Limb (tissue), 2 donors: Measurements from ENCODE around the gene KANK4.

Experiments
- DNase-seq, 2 donors: peaks; one replicate each; pipeline ENCODE4 v3.0.0-alpha.2; 2016; ENCODE audit errors: extremely low spot score in 2 of 2

The KANK4 gene

GRCh38 chr1:62304975-62305374, 14.3 kb downstream of the KANK4 start:
- DNase-seq, result no peak

GRCh38 chr1:62304515-62304914, 14.7 kb downstream of the KANK4 start:
- no peak for DNase-seq

- no peak for DNase-seq
Observed at GRCh38 chr1:62301726-62302390, 17.4 kb downstream of the KANK4 start.

GRCh38 chr1:62299426-62300200, 19.6 kb downstream of the KANK4 start:
- peak; percentile 48 to 64 for DNase-seq

- DNase-seq, result peak in 1 of 2 donors; percentile 49
Observed at GRCh38 chr1:62295921-62296491, 23.2 kb downstream of the KANK4 start.

GRCh38 chr1:62294261-62294660, 25.0 kb downstream of the KANK4 start:
- DNase-seq, result no peak

- no peak for DNase-seq
Observed at GRCh38 chr1:62288662-62289061, 30.6 kb downstream of the KANK4 start.

GRCh38 chr1:62288224-62288623, 31.0 kb downstream of the KANK4 start:
- no peak for DNase-seq

- DNase-seq, result peak in 1 of 2 donors; percentile 48
Observed at GRCh38 chr1:62286786-62287224, 32.4 kb downstream of the KANK4 start.

- DNase-seq, result no peak
Observed at GRCh38 chr1:62285984-62286785, 33.0 kb downstream of the KANK4 start.

- no peak for DNase-seq
Observed at GRCh38 chr1:62285440-62285839, 33.8 kb downstream of the KANK4 start.

GRCh38 chr1:62283986-62284385, 35.2 kb downstream of the KANK4 start:
- DNase-seq, result no peak

GRCh38 chr1:62282909-62283755, 36.1 kb downstream of the KANK4 start:
- DNase-seq, result no peak

- no peak for DNase-seq
Observed at GRCh38 chr1:62281922-62282555, 37.2 kb downstream of the KANK4 start.

GRCh38 chr1:62280960-62281465, 38.2 kb downstream of the KANK4 start:
- no peak for DNase-seq

GRCh38 chr1:62280150-62280549, 39.1 kb downstream of the KANK4 start:
- DNase-seq, result no peak

- no peak for DNase-seq
Observed at GRCh38 chr1:62276791-62277190, 42.4 kb downstream of the KANK4 start.

GRCh38 chr1:62274496-62275485, 44.4 kb downstream of the KANK4 start:
- no peak for DNase-seq

GRCh38 chr1:62273953-62274352, 45.3 kb downstream of the KANK4 start:
- no peak for DNase-seq
